Measurements from ENCODE around the gene LRRC23. TPM values are rescaled to one million over a fixed set of nuclear protein-coding genes. Genes with fewer than 3 reads are reported as not detected.

LRRC23 gene
- total RNA-seq, 1 experiment from 2014 or later, result 6.0 TPM

GRCh38 chr12:6912164-6912935 is 7.7 kb downstream of the LRRC23 start:
- no TSS peak for BruUV-seq (replicated peaks)
- no peaks in the 10 kb centered on the region for H3K9me3 Mint-ChIP-seq (ENCODE audit: low read depth, unreplicated experiment)
- no peak for DNase-seq
- intact Hi-C loops (cut with micrococcal nuclease; ENCODE audit: unreplicated experiment), result no loop called here
- TF ChIP-seq CTCF (IDR thresholded peaks at IDR 0.05; ENCODE audit: unreplicated experiment), result no peak
- no peak overlapping the region for H3K27ac Mint-ChIP-seq (ENCODE audit: unreplicated experiment)
- no peaks in the 10 kb centered on the region for H3K4me1 Mint-ChIP-seq (ENCODE audit: low read depth, unreplicated experiment)
- peak overlapping the region; percentile 83 for H3K4me3 Mint-ChIP-seq (ENCODE audit: low read depth, unreplicated experiment)
- CTCF ChIA-PET, result no interaction called here
- H3K27me3 Mint-ChIP-seq (ENCODE audit: unreplicated experiment), result peaks cover 32% of the 10 kb centered on the region
- H3K36me3 Mint-ChIP-seq (ENCODE audit: insufficient read depth, unreplicated experiment), result peaks cover 23% of the 10 kb centered on the region

GRCh38 chr12:6914246-6914946 is 9.8 kb downstream of the LRRC23 start, which contains the start of gene ENO2:
ENO2 (plus strand) TSS chr12:6914580; CDS start chr12:6915833, 1,253 bp downstream.
- intact Hi-C loops (cut with micrococcal nuclease; ENCODE audit: unreplicated experiment), result no loop called here
- H3K4me1 Mint-ChIP-seq (ENCODE audit: low read depth, unreplicated experiment), result no peaks in the 10 kb centered on the region
- BruUV-seq (replicated peaks), result no TSS peak
- peak within 1 kb of the TSS; percentile 83 for H3K4me3 Mint-ChIP-seq (ENCODE audit: low read depth, unreplicated experiment)
- peaks cover 32% of the 10 kb centered on the region for H3K27me3 Mint-ChIP-seq (ENCODE audit: unreplicated experiment)
- no peaks in the 10 kb centered on the region for H3K9me3 Mint-ChIP-seq (ENCODE audit: low read depth, unreplicated experiment)
- peak within 1 kb of the TSS; percentile 63 for H3K27ac Mint-ChIP-seq (ENCODE audit: unreplicated experiment)
- peaks cover 23% of the 10 kb centered on the region for H3K36me3 Mint-ChIP-seq (ENCODE audit: insufficient read depth, unreplicated experiment)
- DNase-seq, result peak; percentile 71
- CTCF ChIA-PET, result interaction anchor here (0.8 to 1.3 kb wide), 3 partner anchors 11 to 104 kb away, joined by 3 to 5 read pairs (median 3); partner anchors contain the start of gene LPCAT3
- TF ChIP-seq CTCF (IDR thresholded peaks at IDR 0.05; ENCODE audit: unreplicated experiment), result no peak

- no TSS peak for BruUV-seq (replicated peaks)
- CTCF ChIA-PET, result interaction anchor here (1.3 kb wide), 1 partner anchor 46 kb away, joined by 3 read pairs; no protein-coding TSS in a partner anchor
Observed at GRCh38 chr12:6914947-6915788, 10.5 kb downstream of the LRRC23 start.

More at GRCh38 chr12:6914947-6915788, 10.5 kb downstream of the LRRC23 start:
- intact Hi-C loops (cut with micrococcal nuclease; ENCODE audit: unreplicated experiment), result no loop called here
- Mint-ChIP-seq H3K9me3 (ENCODE audit: low read depth, unreplicated experiment) (no peaks in the 10 kb centered on the region), H3K27ac (ENCODE audit: unreplicated experiment) (peak overlapping the region; percentile 9), H3K27me3 (ENCODE audit: unreplicated experiment) (peaks cover 32% of the 10 kb centered on the region), H3K4me3 (ENCODE audit: low read depth, unreplicated experiment) (peak overlapping the region; percentile 83), H3K4me1 (ENCODE audit: low read depth, unreplicated experiment) (no peaks in the 10 kb centered on the region), H3K36me3 (ENCODE audit: insufficient read depth, unreplicated experiment) (peaks cover 28% of the 10 kb centered on the region)
- TF ChIP-seq CTCF (IDR thresholded peaks at IDR 0.05; ENCODE audit: unreplicated experiment), result no peak
- DNase-seq, result no peak

Measured in Calu3 (cell line).